DND-41 (cell line): ENCODE results near the gene TBCD.

Experiments
- ATAC-seq: fragments of 200-7000 bp; cut with Tn5 transposase; 3 replicates; pipeline ENCODE4 v1.9.1; 2021; ENCODE audit warnings: low read depth; ENCODE audit not compliant: insufficient read depth
- DNase-seq: peaks from one replicate; pipeline ENCODE4 v3.0.0-alpha.2; 2020
- H2AFZ ChIP-seq: 2 replicates; pipeline ENCODE4 v1.6.0; 2012; ENCODE audit warnings: low read depth, low read length
- H3K27ac ChIP-seq: 2 replicates; pipeline ENCODE4 v1.5.1; 2012; ENCODE audit warnings: low read length, inconsistent platforms
- H3K27me3 ChIP-seq: fragments of 200-600 bp; sonication (generic); 2 replicates; pipeline ENCODE4 v1.6.0; 2012; ENCODE audit warnings: low read length, mild to moderate bottlenecking, inconsistent platforms; ENCODE audit not compliant: insufficient read depth, poor library complexity
- H3K36me3 ChIP-seq: 2 replicates; pipeline ENCODE4 v1.5.1; 2012; ENCODE audit warnings: low read length, inconsistent platforms; ENCODE audit not compliant: insufficient read depth
- H3K4me1 ChIP-seq: 2 replicates; pipeline ENCODE4 v1.5.1; 2012; ENCODE audit warnings: mild to moderate bottlenecking, low read length; ENCODE audit not compliant: insufficient read depth
- H3K4me2 ChIP-seq: 2 replicates; pipeline ENCODE4 v1.6.0; 2012; ENCODE audit warnings: mild to moderate bottlenecking, moderate library complexity, low read length, inconsistent platforms; ENCODE audit not compliant: insufficient read depth
- H3K4me3 ChIP-seq, 2 experiments: fragments of 200-600 bp in 1 of 2; shearing (Covaris generic) in 1 of 2; 2 replicates each; pipeline ENCODE4 v1.5.1; 2012 to 2016; ENCODE audit warnings: inconsistent platforms in 2 of 2, low read length in 2 of 2, mild to moderate bottlenecking in 2 of 2, low read depth in 1 of 2, moderate library complexity in 1 of 2
- H3K79me2 ChIP-seq: 2 replicates; pipeline ENCODE4 v1.6.0; 2012; ENCODE audit warnings: low read length, inconsistent platforms; ENCODE audit not compliant: insufficient read depth
- H3K9ac ChIP-seq: 2 replicates; pipeline ENCODE4 v1.6.0; 2012; ENCODE audit warnings: low read depth, mild to moderate bottlenecking, inconsistent platforms, low read length, moderate library complexity
- H3K9me3 ChIP-seq: 2 replicates; pipeline ENCODE4 v1.5.1; 2012; ENCODE audit warnings: low read length, moderate library complexity, mild to moderate bottlenecking, inconsistent platforms; ENCODE audit not compliant: insufficient read depth, severe bottlenecking
- H4K20me1 ChIP-seq: 2 replicates; pipeline ENCODE4 v1.6.0; 2012; ENCODE audit warnings: low read length; ENCODE audit not compliant: insufficient read depth
- EZH2 ChIP-seq: IDR thresholded peaks from 3 replicates; pipeline ENCODE4 v1.6.1; 2012; ENCODE audit warnings: borderline replicate concordance, low read depth, mild to moderate bottlenecking, moderate library complexity, low read length, inconsistent platforms; ENCODE audit not compliant: severe bottlenecking
- TF ChIP-seq, protein P1 (sequence below): IDR thresholded peaks from 2 replicates; pipeline ENCODE4 v1.5.1; 2012; ENCODE audit warnings: borderline replicate concordance, low read length, moderate library complexity, mild to moderate bottlenecking; ENCODE audit not compliant: poor library complexity, severe bottlenecking; ENCODE audit errors: extremely low read depth

The TBCD gene

DNA sequence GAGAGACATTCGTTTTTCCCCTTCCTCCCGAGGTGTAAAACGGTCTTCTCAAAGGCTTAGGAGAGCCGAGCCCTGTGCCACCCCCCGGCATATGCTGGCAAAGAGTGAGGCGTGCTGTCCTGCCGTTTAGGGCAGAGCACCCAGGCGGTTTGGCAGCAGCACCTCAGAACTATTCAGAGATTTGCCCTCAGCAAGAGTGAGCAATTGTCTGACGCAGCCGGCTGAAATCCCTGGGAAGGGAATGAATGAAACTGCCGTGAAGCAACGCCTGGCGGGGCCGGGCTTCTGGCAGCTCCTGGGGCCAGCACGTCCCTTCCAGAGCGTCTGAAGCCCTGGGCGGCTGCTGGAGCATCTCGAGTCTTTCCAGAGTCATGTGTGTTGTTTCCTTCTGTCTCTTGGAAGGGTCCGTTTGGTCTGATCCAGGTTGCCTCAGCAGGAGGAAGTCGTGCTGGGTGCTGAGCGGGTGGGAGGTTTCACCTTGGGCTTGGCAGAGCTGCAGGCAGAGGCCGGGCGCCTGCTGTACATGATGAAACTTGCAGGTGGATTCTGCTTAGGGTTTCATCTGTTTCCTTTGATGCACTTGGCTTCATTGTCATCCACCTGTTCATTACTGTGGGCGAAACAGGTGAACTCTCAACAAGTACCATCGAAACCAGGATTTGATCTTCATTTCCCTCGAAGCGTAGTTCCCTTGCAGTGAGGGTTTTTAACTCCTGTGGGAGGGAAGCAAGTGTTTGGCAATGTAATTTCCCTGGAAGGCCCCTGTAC, 35.4 kb downstream of the TBCD start:
- Histone ChIP-seq H3K9ac (no peak overlapping the region), H3K4me1 (peaks cover under 1% of the 10 kb centered on the region), H3K27ac (no peak overlapping the region), H3K27me3 (no peaks in the 10 kb centered on the region), H3K36me3 (peaks cover 56% of the 10 kb centered on the region), H3K4me2 (no peak overlapping the region), H3K9me3 (no peaks in the 10 kb centered on the region), H4K20me1 (peaks cover 22% of the 10 kb centered on the region), H3K79me2 (peaks cover 69% of the 10 kb centered on the region), H3K4me3 (no peak overlapping the region), H2AFZ (no peak overlapping the region)
- DNase-seq (no peak), ATAC-seq (no peak)
- no peak for TF ChIP-seq EZH2
- TF ChIP-seq, protein P1, sequence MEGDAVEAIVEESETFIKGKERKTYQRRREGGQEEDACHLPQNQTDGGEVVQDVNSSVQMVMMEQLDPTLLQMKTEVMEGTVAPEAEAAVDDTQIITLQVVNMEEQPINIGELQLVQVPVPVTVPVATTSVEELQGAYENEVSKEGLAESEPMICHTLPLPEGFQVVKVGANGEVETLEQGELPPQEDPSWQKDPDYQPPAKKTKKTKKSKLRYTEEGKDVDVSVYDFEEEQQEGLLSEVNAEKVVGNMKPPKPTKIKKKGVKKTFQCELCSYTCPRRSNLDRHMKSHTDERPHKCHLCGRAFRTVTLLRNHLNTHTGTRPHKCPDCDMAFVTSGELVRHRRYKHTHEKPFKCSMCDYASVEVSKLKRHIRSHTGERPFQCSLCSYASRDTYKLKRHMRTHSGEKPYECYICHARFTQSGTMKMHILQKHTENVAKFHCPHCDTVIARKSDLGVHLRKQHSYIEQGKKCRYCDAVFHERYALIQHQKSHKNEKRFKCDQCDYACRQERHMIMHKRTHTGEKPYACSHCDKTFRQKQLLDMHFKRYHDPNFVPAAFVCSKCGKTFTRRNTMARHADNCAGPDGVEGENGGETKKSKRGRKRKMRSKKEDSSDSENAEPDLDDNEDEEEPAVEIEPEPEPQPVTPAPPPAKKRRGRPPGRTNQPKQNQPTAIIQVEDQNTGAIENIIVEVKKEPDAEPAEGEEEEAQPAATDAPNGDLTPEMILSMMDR, result no peak

DNA sequence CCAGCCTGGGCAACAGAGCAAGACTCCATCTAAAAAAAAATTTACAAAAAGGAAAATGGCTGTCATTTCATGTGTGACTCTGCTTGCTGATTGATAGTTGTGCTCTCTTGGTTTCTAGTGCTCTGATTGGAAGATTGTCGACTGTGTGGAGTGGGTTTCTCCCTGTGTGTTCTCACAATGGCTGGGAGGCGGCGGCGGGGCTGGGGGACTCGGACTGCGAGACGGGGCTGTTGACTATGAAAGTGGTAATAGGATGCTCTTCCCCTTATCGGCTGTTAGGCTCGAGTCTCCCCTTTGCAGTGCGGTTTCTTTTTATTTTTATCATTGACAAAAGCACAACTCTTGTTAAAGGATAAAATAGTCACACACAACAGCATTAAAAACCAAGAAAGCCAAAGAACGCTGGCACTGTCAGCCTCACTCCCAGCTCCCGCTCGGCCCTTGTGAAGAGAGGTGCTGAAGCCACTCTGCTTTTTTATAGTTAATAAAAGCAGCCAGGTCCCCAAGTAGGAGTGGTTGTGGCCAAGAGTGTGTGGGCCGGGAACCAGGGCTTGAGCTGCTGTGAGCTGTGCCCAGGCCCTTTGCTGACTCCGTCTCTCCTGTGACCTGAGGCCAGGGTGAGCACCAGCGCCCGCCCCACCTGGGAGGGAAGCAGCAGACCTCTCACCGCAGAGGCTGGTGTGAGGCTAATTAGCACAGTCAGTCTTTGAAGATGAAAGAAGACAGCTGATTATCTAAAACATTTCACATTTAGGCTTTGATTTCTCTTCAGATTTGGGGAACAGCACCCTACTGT, 36.5 kb downstream of the TBCD start:
- H3K9ac ChIP-seq, result no peak overlapping the region
- H3K27me3 ChIP-seq, result no peaks in the 10 kb centered on the region
- TF ChIP-seq, protein P1, result no peak
- no peak for TF ChIP-seq EZH2
- peaks cover 45% of the 10 kb centered on the region for H3K36me3 ChIP-seq
- no peak overlapping the region for H3K4me2 ChIP-seq
- no peak overlapping the region for H2AFZ ChIP-seq
- H3K27ac ChIP-seq, result no peak overlapping the region
- H3K79me2 ChIP-seq, result peaks cover 69% of the 10 kb centered on the region
- peaks cover 22% of the 10 kb centered on the region for H4K20me1 ChIP-seq
- ATAC-seq (no peak), DNase-seq (no peak)
- H3K4me1 ChIP-seq, result no peaks in the 10 kb centered on the region
- H3K4me3 ChIP-seq, result no peak overlapping the region
- H3K9me3 ChIP-seq, result no peaks in the 10 kb centered on the region

DNA sequence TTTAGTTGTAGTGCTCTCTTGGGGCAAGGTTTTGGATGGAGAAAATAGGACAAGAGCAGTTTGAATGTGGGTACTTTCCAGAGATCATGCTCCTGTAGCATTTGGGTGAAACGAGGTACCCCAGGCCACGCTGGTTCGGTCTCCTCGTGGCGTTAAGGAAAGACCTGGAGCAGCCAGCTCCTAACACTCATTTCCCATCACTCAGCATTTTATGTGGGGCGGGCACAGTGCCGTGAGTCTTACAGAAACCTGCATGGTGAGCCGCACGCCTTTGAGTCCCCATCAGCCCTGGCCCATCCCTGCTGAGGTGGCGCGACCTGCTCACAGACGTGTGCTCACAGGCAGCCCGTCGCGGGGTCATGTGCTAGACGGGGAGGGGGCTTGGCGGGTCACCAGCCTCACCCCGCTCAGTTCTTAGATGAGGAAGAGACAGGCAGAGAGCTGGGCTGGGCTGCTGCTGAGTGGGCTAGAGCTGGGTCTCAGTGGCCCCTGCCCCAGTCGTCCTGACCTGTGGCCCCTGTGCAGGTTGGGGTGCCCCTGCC, 37.3 kb downstream of the TBCD start:
- Histone ChIP-seq H3K79me2 (peaks cover 74% of the 10 kb centered on the region), H3K36me3 (peaks cover 43% of the 10 kb centered on the region), H3K27ac (no peak overlapping the region), H4K20me1 (peaks cover 29% of the 10 kb centered on the region), H3K9ac (no peak overlapping the region), H3K4me3 (no peak overlapping the region), H3K4me1 (no peaks in the 10 kb centered on the region), H2AFZ (no peak overlapping the region), H3K4me2 (no peak overlapping the region), H3K9me3 (no peaks in the 10 kb centered on the region), H3K27me3 (no peaks in the 10 kb centered on the region)
- TF ChIP-seq, protein P1, result no peak
- no peak for TF ChIP-seq EZH2
- ATAC-seq (0 out of 3 replicates have a peak, but pooled peaks have one; percentile 12), DNase-seq (no peak)
